Kidney (tissue), 14 donors: ENCODE measurements around the gene FYCO1. TPM values are rescaled to one million over a fixed set of nuclear protein-coding genes. Genes with fewer than 3 reads are reported as not detected.

Experiments used
- DNase-seq, 5 donors: peaks; one replicate each; pipeline ENCODE4 v3.0.0-alpha.2; 2013 to 2020
- FAIRE-seq: peaks from 2 replicates; lab custom pipeline; 2012; peaks lifted over from hg19 to GRCh38; lab: Jason Lieb, UNC
- H3K27ac ChIP-seq, 2 donors: one replicate each; pipeline ENCODE4 v1.7.0; 2013; ENCODE audit warnings: low read depth in 2 of 2, low read length in 2 of 2, inconsistent platforms in 1 of 2
- H3K27me3 ChIP-seq: one replicate; pipeline ENCODE4 v1.7.1; 2013; ENCODE audit warnings: low read length, inconsistent platforms; ENCODE audit not compliant: control insufficient read depth, insufficient read depth
- H3K36me3 ChIP-seq, 3 donors: one replicate each; pipeline versions ENCODE4 v1.7.0 to v1.7.1; 2013; ENCODE audit warnings: low read length in 3 of 3, control low read depth in 1 of 3, inconsistent platforms in 1 of 3; ENCODE audit not compliant: insufficient read depth in 3 of 3, control insufficient read depth in 2 of 3
- H3K4me1 ChIP-seq, 3 donors: one replicate each; pipeline versions ENCODE4 v1.7.0 to v1.7.1; 2013; ENCODE audit warnings: low read length in 3 of 3, inconsistent platforms in 1 of 3, low read depth in 1 of 3; ENCODE audit not compliant: control insufficient read depth in 2 of 3, insufficient read depth in 2 of 3
- H3K4me3 ChIP-seq, 3 donors: one replicate each; pipeline versions ENCODE4 v1.7.0 to v1.8.1; 2013; ENCODE audit warnings: low read length in 3 of 3, control low read depth in 1 of 3, inconsistent platforms in 1 of 3
- H3K9ac ChIP-seq, 3 donors: one replicate each; pipeline versions ENCODE4 v1.7.0 to v1.7.1; 2013; ENCODE audit warnings: low read length in 3 of 3, control low read depth in 1 of 3, inconsistent platforms in 1 of 3
- H3K9me3 ChIP-seq, 3 donors: one replicate each; pipeline versions ENCODE4 v1.7.0 to v1.7.1; 2013; ENCODE audit warnings: low read length in 3 of 3, control low read depth in 1 of 3, inconsistent platforms in 1 of 3; ENCODE audit not compliant: control insufficient read depth in 2 of 3, insufficient read depth in 1 of 3
- intact Hi-C: fragments of 100-400 bp; cut with DNase I; formaldehyde crosslinking; loops from one replicate; pipeline ENCODE4 v1.11.1; 2022
- polyA plus RNA-seq: library from polyadenylated mRNA; stranded (reverse); fragments of 350-450 nt; fragmentation: Illumina TruSeq; extraction: RNeasy Lipid Tissue Mini Kit (QIAGEN cat#74804); gene quantifications from one replicate; pipeline ENCODE4 v1.2.3, GENCODE V29; 2014; ENCODE audit warnings: low read depth, low replicate concordance; ENCODE audit not compliant: insufficient read depth
- total RNA-seq: library from RNA; stranded (reverse); fragmentation: NEBNext Ultra II Directional; extraction: Animal tissue kit (Norgen Biotek cat#: 25700); gene quantifications from one replicate; pipeline ENCODE4 v1.2.1, GENCODE V29; 2021
- TF ChIP-seq, protein P1 (sequence below): IDR thresholded peaks from 3 replicates; pipeline ENCODE4 v1.5.1; 2012; ENCODE audit warnings: mild to moderate bottlenecking, moderate library complexity, borderline replicate concordance; ENCODE audit not compliant: insufficient read depth; ENCODE audit errors: extremely low read depth
- donor health status: control.
- donor health status: control.
- donor health status: control.
- donor health status: control.
- donor health status: control.
- donor health status: DM: yes; HTN: yes; CAD: no.
- donor health status: Normal renal cell carcinoma (clear cell type).

FYCO1 gene
- total and polyA plus RNA-seq, 2 donors from 2014 or later: 11.1 to 39.1 TPM

DNA sequence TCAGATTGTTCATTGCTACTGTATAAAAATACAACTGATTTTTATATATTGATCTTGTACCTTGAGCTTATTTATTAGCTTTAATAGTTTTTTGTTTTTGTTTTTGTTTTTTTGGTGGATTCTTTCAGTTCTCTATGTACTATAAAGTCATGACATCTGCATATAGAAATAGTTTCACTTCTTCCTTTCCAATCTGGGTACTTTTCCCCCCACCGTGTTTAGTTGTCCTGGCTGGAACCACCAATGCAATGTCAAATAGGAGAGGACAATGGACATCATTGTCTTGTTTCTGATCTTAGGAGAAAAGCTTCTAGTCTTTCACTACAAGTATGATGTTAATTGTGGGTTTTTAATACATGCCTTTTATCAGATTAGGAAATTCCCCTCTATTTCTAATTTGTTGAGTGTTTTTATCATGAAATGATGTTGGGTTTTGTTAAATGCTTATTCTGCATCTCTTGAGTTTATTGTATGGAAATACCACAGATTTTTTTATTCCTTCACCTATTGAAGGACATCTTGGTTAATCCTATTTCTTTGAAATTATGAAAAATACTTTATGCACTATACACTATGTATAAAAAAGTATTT lies 34.4 kb upstream of the FYCO1 start:
- TF ChIP-seq, protein P1, sequence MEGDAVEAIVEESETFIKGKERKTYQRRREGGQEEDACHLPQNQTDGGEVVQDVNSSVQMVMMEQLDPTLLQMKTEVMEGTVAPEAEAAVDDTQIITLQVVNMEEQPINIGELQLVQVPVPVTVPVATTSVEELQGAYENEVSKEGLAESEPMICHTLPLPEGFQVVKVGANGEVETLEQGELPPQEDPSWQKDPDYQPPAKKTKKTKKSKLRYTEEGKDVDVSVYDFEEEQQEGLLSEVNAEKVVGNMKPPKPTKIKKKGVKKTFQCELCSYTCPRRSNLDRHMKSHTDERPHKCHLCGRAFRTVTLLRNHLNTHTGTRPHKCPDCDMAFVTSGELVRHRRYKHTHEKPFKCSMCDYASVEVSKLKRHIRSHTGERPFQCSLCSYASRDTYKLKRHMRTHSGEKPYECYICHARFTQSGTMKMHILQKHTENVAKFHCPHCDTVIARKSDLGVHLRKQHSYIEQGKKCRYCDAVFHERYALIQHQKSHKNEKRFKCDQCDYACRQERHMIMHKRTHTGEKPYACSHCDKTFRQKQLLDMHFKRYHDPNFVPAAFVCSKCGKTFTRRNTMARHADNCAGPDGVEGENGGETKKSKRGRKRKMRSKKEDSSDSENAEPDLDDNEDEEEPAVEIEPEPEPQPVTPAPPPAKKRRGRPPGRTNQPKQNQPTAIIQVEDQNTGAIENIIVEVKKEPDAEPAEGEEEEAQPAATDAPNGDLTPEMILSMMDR: no peak
- Histone ChIP-seq H3K9ac (no peak overlapping the region), H3K27me3 (no peaks in the 10 kb centered on the region), H3K4me1 (no peaks in the 10 kb centered on the region), H3K9me3 (peaks cover 0 to 7% (median 6%) of the 10 kb centered on the region in 3 donors), H3K4me3 (no peak overlapping the region), H3K36me3 (no peaks in the 10 kb centered on the region), H3K27ac (no peak overlapping the region)
- no peak for FAIRE-seq
- DNase-seq: no peak
- intact Hi-C loops: no loop called here

DNA sequence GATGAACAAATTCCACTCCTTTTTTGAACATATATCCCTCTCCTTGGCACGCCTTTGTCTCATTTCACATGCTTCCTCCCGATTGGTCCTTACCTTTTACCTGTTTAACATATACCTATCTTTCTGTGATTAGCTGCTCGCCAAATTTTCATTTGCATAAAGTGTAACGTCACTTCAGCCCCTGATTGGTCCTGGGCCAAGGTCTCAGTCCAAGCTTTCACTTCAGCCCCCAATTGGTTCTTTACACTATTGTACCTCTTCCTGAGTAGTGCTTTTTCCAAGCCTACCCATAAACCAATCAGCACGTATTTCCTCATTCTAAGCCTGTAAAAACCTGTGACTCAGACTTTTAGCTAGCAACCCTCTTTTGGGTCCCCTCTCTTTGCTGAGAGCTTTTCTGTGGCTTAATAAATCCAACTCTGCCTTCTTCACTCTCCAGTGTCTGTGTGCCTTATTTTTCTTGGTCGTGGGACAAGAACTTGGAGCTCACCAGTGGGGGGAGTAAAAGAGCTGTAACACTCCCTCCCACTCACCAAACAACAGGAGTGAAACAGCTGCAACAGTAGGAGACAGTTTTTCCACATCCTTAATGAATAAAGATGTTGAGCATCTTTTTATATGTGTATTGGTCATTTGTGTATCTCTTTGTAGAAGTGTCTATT lies 32.2 kb upstream of the FYCO1 start:
- intact Hi-C loops: no loop called here
- H3K27ac ChIP-seq: no peak overlapping the region
- H3K4me3 ChIP-seq: no peak overlapping the region
- H3K9ac ChIP-seq: no peak overlapping the region
- peaks cover 0 to 7% (median 6%) of the 10 kb centered on the region in 3 donors for H3K9me3 ChIP-seq
- no peaks in the 10 kb centered on the region for H3K36me3 ChIP-seq
- TF ChIP-seq, protein P1: no peak
- FAIRE-seq (no peak), DNase-seq (no peak)
- no peaks in the 10 kb centered on the region for H3K27me3 ChIP-seq
- no peaks in the 10 kb centered on the region for H3K4me1 ChIP-seq

DNA sequence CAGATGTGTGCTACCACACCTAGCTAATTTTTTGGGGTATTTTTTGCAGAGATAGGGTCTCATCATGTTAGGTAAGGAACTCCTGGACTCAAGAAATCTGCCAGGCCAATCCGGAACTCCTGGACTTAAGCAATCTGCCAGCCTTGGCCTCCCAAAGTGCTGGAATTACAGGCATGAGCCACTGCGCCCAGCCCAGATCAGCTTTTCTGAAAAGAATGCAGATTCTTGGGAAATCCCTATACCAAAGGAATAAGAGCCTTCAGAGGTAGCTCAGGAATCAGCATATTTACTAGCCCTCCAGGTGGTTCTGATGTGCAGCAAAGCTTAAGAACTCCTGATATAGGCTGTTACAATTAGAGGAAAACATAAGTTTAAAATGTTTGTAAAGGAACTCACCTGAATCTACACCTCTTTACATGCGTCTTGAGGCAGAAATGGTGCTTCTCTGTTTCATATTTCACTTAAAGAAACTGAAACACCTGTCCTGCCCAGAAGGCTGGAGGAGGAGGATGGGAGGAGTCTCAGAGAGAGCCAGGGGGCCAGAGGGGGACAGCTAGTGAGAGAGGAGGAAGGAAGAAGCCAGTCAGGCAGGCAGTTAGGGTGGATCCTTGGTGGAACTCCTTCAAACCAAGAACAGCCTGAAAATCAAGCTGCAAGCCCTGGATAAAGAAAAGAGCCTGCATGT lies 31.5 kb upstream of the FYCO1 start, which contains the start of gene XCR1:
Gene XCR1, minus strand, starts transcription at position 463 of the 685 bp plus-strand sequence. CDS start 5,536 bp downstream, outside the sequence.
- TF ChIP-seq, protein P1: no peak
- intact Hi-C loops: no loop called here
- Histone ChIP-seq H3K27me3 (no peaks in the 10 kb centered on the region), H3K27ac (no peak within 1 kb of the TSS), H3K9me3 (peaks cover 0 to 7% (median 6%) of the 10 kb centered on the region in 3 donors), H3K4me1 (no peaks in the 10 kb centered on the region), H3K36me3 (no peaks in the 10 kb centered on the region), H3K4me3 (no peak within 1 kb of the TSS), H3K9ac (no peak within 1 kb of the TSS)
- FAIRE-seq (no peak), DNase-seq (no peak)
